GM12878 (cell line): ENCODE measurements around the gene SGTA.

ENCODE experiments used
- CTCF ChIP-seq, 3 experiments: IDR thresholded peaks in 2 of 3; conservative IDR thresholded peaks in 1 of 3; 2 replicates each; pipeline ENCODE4 v1.5.1; 2011; ENCODE audit warnings: low read depth in 3 of 3, low read length in 3 of 3, mild to moderate bottlenecking in 3 of 3, control low read depth in 2 of 3, moderate library complexity in 2 of 3, inconsistent platforms in 1 of 3, mixed read lengths in 1 of 3; ENCODE audit not compliant: control insufficient read depth in 2 of 3, insufficient read depth in 1 of 3; ENCODE audit errors: extremely low read depth in 1 of 3
- CUX1 ChIP-seq: IDR thresholded peaks from 2 replicates; pipeline ENCODE4 v1.6.1; 2012; ENCODE audit warnings: improper control_type of control experiment, low read depth, low read length; ENCODE audit not compliant: insufficient replicate concordance
- POLR2A ChIP-seq: IDR thresholded peaks from 2 replicates; pipeline ENCODE4 v1.6.1; 2011; ENCODE audit warnings: low read depth, mild to moderate bottlenecking, low read length

GRCh38 chr19:2798158-2798685 is 15.1 kb upstream of the SGTA start:
- TF ChIP-seq CTCF (IDR thresholded peaks at IDR 0.05 in 2 of 3, conservative IDR thresholded peaks at IDR 0.05 in 1 of 3; ENCODE audit: control insufficient read depth in 2 of 3, extremely low read depth in 1 of 3, insufficient read depth in 1 of 3, low read depth in 3 of 3, low read length in 3 of 3) (no peak), POLR2A (no peak), CUX1 (no peak)
